Measurements from ENCODE around the gene FARS2. TPM values are rescaled to one million over a fixed set of nuclear protein-coding genes. Genes with fewer than 3 reads are reported as not detected.

Gene FARS2
- total and polyA plus RNA-seq, 9 of the 15 experiments (the other 6 are each of a cell fraction or from before 2014, with no cell fraction given): 16.5 to 62.2 (median 27.0) TPM

- TF ChIP-seq HDAC1 (IDR thresholded peaks at IDR 0.05) (peak; percentile 69 to 87; a peak in 3 of 4 replicates), SIN3B (IDR thresholded peaks at IDR 0.05; ENCODE audit: low read depth) (peak; percentile 97), AFF1 (IDR thresholded peaks at IDR 0.05; ENCODE audit: low read depth in 1 of 2, partially characterized antibody in 2 of 2) (peak; percentile 29 to 68), RB1 (IDR thresholded peaks at IDR 0.05; ENCODE audit: low read depth) (0 out of 2 replicates have a peak, but pooled peaks have one; percentile 8), NFE2L1 (tag; IDR thresholded peaks at IDR 0.05; ENCODE audit: borderline replicate concordance, low read depth) (no peak), ZBTB40 (IDR thresholded peaks at IDR 0.05) (peak; percentile 71; the same call in 1 of the 2 replicates), ZBTB40 (CRISPR knock-in tag; IDR thresholded peaks at IDR 0.05) (no peak), FOXO4 (CRISPR knock-in tag; IDR thresholded peaks at IDR 0.05) (no peak), TBL1XR1 (IDR thresholded peaks at IDR 0.05; ENCODE audit: low read length in 2 of 2) (0 out of 4 replicates have a peak, but pooled peaks of 1 of the 2 experiments have one; percentile 7), HDAC2 (IDR thresholded peaks at IDR 0.05) (peak; percentile 13; the same call in 1 of the 2 replicates), ETV1 (tag; conservative IDR thresholded peaks at IDR 0.05; ENCODE audit: low read depth) (peak; percentile 55; the same call in 1 of the 2 replicates), KLF16 (IDR thresholded peaks at IDR 0.05) (no peak), ZNF197 (CRISPR knock-in tag; IDR thresholded peaks at IDR 0.05; ENCODE audit: low read depth) (no peak), SNIP1 (IDR thresholded peaks at IDR 0.05; ENCODE audit: low read depth) (no peak)
These were observed 314 bp downstream of the FARS2 start (continued) for GRCh38 chr6:5261545-5262109.
